OCI-LY1 (cell line): ENCODE data around the gene TREM2.

Experiments
- H2AFZ ChIP-seq: fragments of 200-600 bp; sonication (generic), shearing (Covaris generic); 2 replicates; pipeline ENCODE4 v1.6.0; 2014; ENCODE audit warnings: antibody characterized with exemption, mild to moderate bottlenecking, low read length
- H3F3A ChIP-seq: fragments of 200-600 bp; sonication (generic), shearing (Covaris generic); 2 replicates; pipeline ENCODE4 v1.6.0; 2014; ENCODE audit warnings: mild to moderate bottlenecking, antibody characterized with exemption, low read length, moderate library complexity; ENCODE audit not compliant: insufficient read depth
- H3K27ac ChIP-seq: fragments of 200-600 bp; sonication (generic); 2 replicates; pipeline ENCODE4 v1.5.1; 2014; ENCODE audit warnings: low read length, mixed run types, mild to moderate bottlenecking, low read depth; ENCODE audit not compliant: poor library complexity, severe bottlenecking
- H3K27me3 ChIP-seq: fragments of 200-600 bp; sonication (generic); 2 replicates; pipeline ENCODE4 v1.6.0; 2014; ENCODE audit warnings: antibody characterized with exemption, mild to moderate bottlenecking, low read length, moderate library complexity; ENCODE audit not compliant: insufficient read depth
- H3K36me3 ChIP-seq: fragments of 200-600 bp; sonication (generic); 2 replicates; pipeline ENCODE4 v1.6.1; 2014; ENCODE audit warnings: mild to moderate bottlenecking, antibody characterized with exemption, low read length, moderate library complexity, mixed read lengths; ENCODE audit not compliant: insufficient read depth
- H3K4me1 ChIP-seq: fragments of 200-600 bp; sonication (generic); 2 replicates; pipeline ENCODE4 v1.5.1; 2014; ENCODE audit warnings: mild to moderate bottlenecking, low read length, moderate library complexity; ENCODE audit not compliant: insufficient read depth, severe bottlenecking
- H3K4me2 ChIP-seq: fragments of 200-600 bp; sonication (generic), shearing (Covaris generic); 2 replicates; pipeline ENCODE4 v1.6.1; 2014; ENCODE audit warnings: low read length
- H3K4me3 ChIP-seq: fragments of 200-600 bp; sonication (generic); 2 replicates; pipeline ENCODE4 v1.5.1; 2014; ENCODE audit warnings: low read length, low read depth, mild to moderate bottlenecking, mixed read lengths; ENCODE audit not compliant: poor library complexity, severe bottlenecking
- H3K79me2 ChIP-seq: fragments of 200-600 bp; shearing (Covaris generic); 2 replicates; pipeline ENCODE4 v1.6.1; 2016; ENCODE audit warnings: mixed run types, low read length, mixed read lengths; ENCODE audit not compliant: insufficient read depth
- H3K9ac ChIP-seq: fragments of 200-600 bp; sonication (generic), shearing (Covaris generic); 2 replicates; pipeline ENCODE4 v1.6.1; 2014; ENCODE audit warnings: mild to moderate bottlenecking, low read length, mixed read lengths
- H3K9me2 ChIP-seq: fragments of 200-600 bp; sonication (generic), shearing (Covaris generic); 2 replicates; pipeline ENCODE4 v1.6.1; 2014; ENCODE audit warnings: low read depth, mild to moderate bottlenecking, low read length, mixed read lengths
- H3K9me3 ChIP-seq: fragments of 200-600 bp; shearing (Covaris generic); 2 replicates; pipeline ENCODE4 v1.6.1; 2014; ENCODE audit warnings: low read length, mixed read lengths
- H4K20me1 ChIP-seq: fragments of 200-600 bp; sonication (generic), shearing (Covaris generic); 2 replicates; pipeline ENCODE4 v1.6.0; 2016; ENCODE audit warnings: mild to moderate bottlenecking, low read length; ENCODE audit not compliant: insufficient read depth
- EZH2 ChIP-seq: fragments of 200-600 bp; sonication (generic), shearing (Covaris generic); IDR thresholded peaks from 2 replicates; pipeline ENCODE4 v1.8.0; 2017; ENCODE audit warnings: borderline replicate concordance, mixed run types, mild to moderate bottlenecking, antibody characterized with exemption, low read length, moderate library complexity, mixed read lengths
- TF ChIP-seq, protein P1 (sequence below): fragments of 200-600 bp; sonication (generic), shearing (Covaris generic); IDR thresholded peaks from 2 replicates; pipeline ENCODE4 v1.5.1; 2017; ENCODE audit warnings: mild to moderate bottlenecking, antibody characterized with exemption, low read length, moderate library complexity, mixed read lengths

Gene TREM2

DNA sequence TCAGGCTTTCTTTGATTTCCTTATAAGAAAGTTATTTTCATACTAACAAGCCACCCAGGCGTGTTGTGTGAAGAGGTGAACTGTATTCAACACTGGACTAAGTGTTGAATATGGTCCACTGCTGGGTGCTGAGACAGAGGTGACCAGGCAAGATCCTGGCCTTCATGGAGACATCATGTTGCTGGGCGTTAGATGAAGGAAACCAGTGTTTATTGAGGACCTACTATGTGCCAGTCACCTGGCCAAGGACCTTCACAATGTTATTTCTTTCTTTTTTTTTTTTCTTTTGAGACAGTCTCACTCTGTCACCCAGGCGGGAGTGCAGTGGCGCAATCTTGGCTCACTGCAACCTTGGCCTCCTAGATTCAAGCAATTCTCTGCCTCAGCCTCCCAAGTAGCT is 6.9 kb downstream of the TREM2 start:
- Histone ChIP-seq H3K9me3 (no peaks in the 10 kb centered on the region), H3K4me2 (no peak overlapping the region), H3K4me3 (no peak overlapping the region), H3K9ac (no peak overlapping the region), H2AFZ (no peak overlapping the region), H3K4me1 (no peaks in the 10 kb centered on the region), H3F3A (no peaks in the 10 kb centered on the region), H3K79me2 (no peaks in the 10 kb centered on the region), H3K27ac (no peak overlapping the region), H3K27me3 (no peaks in the 10 kb centered on the region), H3K36me3 (no peaks in the 10 kb centered on the region), H3K9me2 (no peaks in the 10 kb centered on the region), H4K20me1 (no peaks in the 10 kb centered on the region)
- TF ChIP-seq EZH2 = no peak
- TF ChIP-seq, protein P1, sequence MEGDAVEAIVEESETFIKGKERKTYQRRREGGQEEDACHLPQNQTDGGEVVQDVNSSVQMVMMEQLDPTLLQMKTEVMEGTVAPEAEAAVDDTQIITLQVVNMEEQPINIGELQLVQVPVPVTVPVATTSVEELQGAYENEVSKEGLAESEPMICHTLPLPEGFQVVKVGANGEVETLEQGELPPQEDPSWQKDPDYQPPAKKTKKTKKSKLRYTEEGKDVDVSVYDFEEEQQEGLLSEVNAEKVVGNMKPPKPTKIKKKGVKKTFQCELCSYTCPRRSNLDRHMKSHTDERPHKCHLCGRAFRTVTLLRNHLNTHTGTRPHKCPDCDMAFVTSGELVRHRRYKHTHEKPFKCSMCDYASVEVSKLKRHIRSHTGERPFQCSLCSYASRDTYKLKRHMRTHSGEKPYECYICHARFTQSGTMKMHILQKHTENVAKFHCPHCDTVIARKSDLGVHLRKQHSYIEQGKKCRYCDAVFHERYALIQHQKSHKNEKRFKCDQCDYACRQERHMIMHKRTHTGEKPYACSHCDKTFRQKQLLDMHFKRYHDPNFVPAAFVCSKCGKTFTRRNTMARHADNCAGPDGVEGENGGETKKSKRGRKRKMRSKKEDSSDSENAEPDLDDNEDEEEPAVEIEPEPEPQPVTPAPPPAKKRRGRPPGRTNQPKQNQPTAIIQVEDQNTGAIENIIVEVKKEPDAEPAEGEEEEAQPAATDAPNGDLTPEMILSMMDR = no peak

DNA sequence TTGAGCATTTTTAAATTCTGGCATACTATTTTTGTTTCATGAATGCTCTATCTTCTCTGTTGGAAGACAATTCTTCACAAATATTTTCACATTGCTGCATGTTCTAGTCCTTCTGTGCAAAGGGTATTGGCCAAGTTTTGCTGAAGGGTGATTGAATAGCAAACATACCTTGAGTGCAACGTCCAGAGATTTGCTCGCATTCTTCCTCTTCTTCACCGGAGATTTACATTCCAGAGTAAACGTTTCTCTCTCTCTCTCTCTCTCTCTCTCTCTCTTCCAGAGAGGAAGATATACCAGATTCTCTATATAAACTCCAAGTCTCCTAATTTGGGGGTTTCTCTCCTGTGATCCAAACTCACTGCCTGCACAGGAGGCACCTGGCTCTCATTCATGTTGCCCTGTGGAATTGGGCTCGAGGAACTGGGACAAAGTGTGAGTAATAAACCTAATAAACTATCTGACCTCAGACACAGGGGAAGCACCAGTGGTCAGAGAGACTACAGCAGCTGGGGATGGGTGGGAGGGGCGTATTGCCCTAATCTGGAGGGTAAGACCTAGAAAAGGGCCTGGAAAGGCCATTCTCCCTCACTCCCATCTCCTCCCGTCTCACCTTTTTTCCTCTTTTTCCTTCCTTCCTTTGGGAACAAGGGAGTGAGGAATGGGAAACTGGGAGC is 7.6 kb downstream of the TREM2 start:
- no peaks in the 10 kb centered on the region for H3K79me2 ChIP-seq
- no peaks in the 10 kb centered on the region for H3K36me3 ChIP-seq
- no peak overlapping the region for H2AFZ ChIP-seq
- no peaks in the 10 kb centered on the region for H3K27me3 ChIP-seq
- H3F3A ChIP-seq = no peaks in the 10 kb centered on the region
- no peak overlapping the region for H3K27ac ChIP-seq
- TF ChIP-seq EZH2 = no peak
- TF ChIP-seq, protein P1 = no peak
- H3K4me2 ChIP-seq = no peak overlapping the region
- no peaks in the 10 kb centered on the region for H4K20me1 ChIP-seq
- H3K9me2 ChIP-seq = no peaks in the 10 kb centered on the region
- H3K4me1 ChIP-seq = no peaks in the 10 kb centered on the region
- no peaks in the 10 kb centered on the region for H3K9me3 ChIP-seq
- no peak overlapping the region for H3K9ac ChIP-seq
- H3K4me3 ChIP-seq = no peak overlapping the region

DNA sequence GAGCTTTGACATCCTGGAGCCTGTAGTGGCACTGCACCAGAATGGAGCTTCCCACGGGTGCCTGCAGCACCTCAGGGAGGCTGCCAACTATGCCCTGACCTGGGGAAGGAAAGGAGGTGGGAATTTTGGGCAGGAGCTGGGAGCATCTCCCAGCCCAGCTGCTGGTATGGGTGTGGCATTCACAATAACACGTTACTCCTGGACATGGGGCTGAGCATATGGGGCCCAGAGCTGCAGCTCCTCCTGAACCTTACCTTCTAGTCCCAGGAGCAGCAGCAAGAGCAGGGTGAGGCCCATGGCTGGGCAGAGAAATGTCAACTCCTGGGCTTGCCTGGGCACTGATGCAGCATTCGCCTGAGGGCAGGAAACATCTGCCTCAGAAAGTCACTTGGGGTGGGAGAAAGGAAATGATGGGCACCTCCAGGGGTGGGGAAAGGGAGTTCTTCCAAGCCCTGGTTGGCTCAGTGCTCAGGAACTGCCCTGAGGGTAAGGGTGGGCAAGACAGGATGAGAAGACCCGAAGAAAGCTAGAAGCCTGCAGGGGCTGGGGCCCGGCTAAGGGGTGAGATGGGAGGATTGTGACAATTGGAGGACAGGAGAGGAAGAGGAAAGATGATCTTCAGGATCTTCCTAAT is 8.8 kb downstream of the TREM2 start, which contains the start of gene TREML1:
Gene TREML1, minus strand, starts transcription at position 356 of the 634 bp plus-strand sequence. Its CDS starts 59 bp downstream, at position 297.
- Histone ChIP-seq H3K4me2 (no peak within 1 kb of the TSS), H2AFZ (no peak within 1 kb of the TSS)

More for the DNA sequence above, 8.8 kb downstream of the TREM2 start, which contains the start of gene TREML1:
- Histone ChIP-seq H3K79me2 (no peaks in the 10 kb centered on the region), H4K20me1 (no peaks in the 10 kb centered on the region), H3K9ac (no peak within 1 kb of the TSS), H3K36me3 (no peaks in the 10 kb centered on the region), H3F3A (no peaks in the 10 kb centered on the region), H3K27ac (no peak within 1 kb of the TSS), H3K4me1 (no peaks in the 10 kb centered on the region), H3K4me3 (no peak within 1 kb of the TSS), H3K9me3 (no peaks in the 10 kb centered on the region), H3K9me2 (no peaks in the 10 kb centered on the region), H3K27me3 (no peaks in the 10 kb centered on the region)
- no peak for TF ChIP-seq EZH2
- TF ChIP-seq, protein P1 = no peak
